Left lung (tissue), 10 donors: ENCODE data around the gene FBXL16. TPM values are rescaled to one million over a fixed set of nuclear protein-coding genes. Genes with fewer than 3 reads are reported as not detected.

Experiments
- ATAC-seq: fragments of 200-7000 bp; cut with Tn5 transposase; one replicate; pipeline ENCODE4 v1.9.1; 2020; ENCODE audit warnings: moderate library complexity
- DNase-seq, 4 donors: peaks; one replicate each; pipeline ENCODE4 v3.0.0-alpha.2; 2013 to 2020
- H3K27ac ChIP-seq, 2 donors: fragments of 200-600 bp; sonication (generic) in 1 of 2; one replicate each; pipeline versions ENCODE4 v1.5.0 to v1.8.0; 2020 to 2021
- H3K27me3 ChIP-seq, 2 donors: fragments of 200-600 bp; sonication (generic) in 1 of 2; one replicate each; pipeline versions ENCODE4 v1.5.0 to v1.8.0; 2020 to 2021
- H3K36me3 ChIP-seq, 2 donors: fragments of 200-600 bp; sonication (generic) in 1 of 2; one replicate each; pipeline versions ENCODE4 v1.5.0 to v1.8.0; 2020 to 2021
- H3K4me1 ChIP-seq, 2 donors: fragments of 200-600 bp; one replicate each; pipeline ENCODE4 v1.8.0; 2021
- H3K4me3 ChIP-seq, 2 donors: fragments of 200-600 bp; sonication (generic) in 1 of 2; one replicate each; pipeline versions ENCODE4 v1.5.0 to v1.8.0; 2020 to 2021; ENCODE audit warnings: mild to moderate bottlenecking in 1 of 2
- H3K9me3 ChIP-seq, 2 donors: fragments of 200-600 bp; sonication (generic) in 1 of 2; one replicate each; pipeline versions ENCODE4 v1.5.0 to v1.8.0; 2020 to 2021
- intact Hi-C, 2 donors: fragments of 100-400 bp; cut with DNase I; formaldehyde crosslinking; loops; one replicate each; pipeline versions ENCODE4 v1.11.2 to v1.14.2; 2022
- polyA plus RNA-seq, 6 donors: library from polyadenylated mRNA; unstranded; fragments of 120-200 nt; gene quantifications; one replicate each; pipeline ENCODE4 v1.2.1, GENCODE V29; 2013; ENCODE audit not compliant: insufficient read length in 6 of 6
- total RNA-seq, 2 donors: library from RNA; stranded (reverse); fragmentation: NEBNext Ultra II Directional; extraction: Animal tissue kit (Norgen Biotek cat#: 25700); gene quantifications; one replicate each; pipeline ENCODE4 v1.2.1, GENCODE V29; 2021
- TF ChIP-seq, protein P1 (sequence below), 2 donors: fragments of 200-600 bp; sonication (generic) in 1 of 2; IDR thresholded peaks; one replicate each; pipeline versions ENCODE4 v1.5.0 to v1.8.0; 2021; ENCODE audit warnings: antibody characterized with exemption in 2 of 2
- donor health status: DM: no; HTN: yes; CAD: no.
- donor health status: DM: no; HTN: no; CAD: no.

Gene FBXL16
- total and polyA plus RNA-seq, 8 donors = 0.48 to 5.7 (median 0.72) TPM

DNA sequence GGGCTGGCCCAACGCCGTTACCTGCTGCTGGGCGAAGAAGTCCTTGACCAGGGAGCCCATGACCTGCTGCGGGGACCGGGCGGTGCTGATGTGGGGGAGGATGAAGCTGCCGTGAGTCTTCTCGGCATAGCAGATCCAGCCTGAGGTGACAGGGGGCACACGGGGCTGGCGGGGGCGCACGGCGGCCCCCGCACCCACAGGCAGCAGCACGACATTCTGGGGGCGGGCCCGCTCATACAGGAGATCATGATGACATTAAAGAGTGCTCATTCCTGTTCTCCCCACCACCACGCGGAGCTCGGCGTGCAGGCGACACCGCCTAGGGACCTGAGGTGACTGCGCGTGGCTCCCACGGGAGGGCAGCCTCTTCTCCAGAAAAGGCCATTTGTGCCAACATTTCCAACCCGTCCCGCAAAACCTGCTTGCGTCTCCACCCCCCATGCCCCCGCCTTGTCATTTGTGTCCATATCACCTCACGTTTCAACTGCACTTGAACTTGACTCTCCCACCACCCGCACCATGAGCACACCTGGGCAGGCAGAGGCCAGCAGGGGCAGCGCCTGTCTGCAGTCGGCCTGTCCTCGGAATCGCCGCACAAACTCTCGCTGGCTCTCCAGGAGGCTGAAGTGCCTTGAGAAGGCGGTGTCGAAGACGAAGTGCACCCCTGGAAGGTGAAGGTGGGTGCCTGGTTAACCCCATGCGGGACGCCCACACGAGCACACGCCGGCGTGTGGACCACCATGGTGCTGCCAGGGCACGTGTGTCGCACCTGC lies 28.8 kb upstream of the FBXL16 start:
- Histone ChIP-seq H3K4me3 (no peak overlapping the region), H3K4me1 (peaks cover 0 to 2% of the 10 kb centered on the region in 2 donors), H3K27ac (no peak overlapping the region), H3K27me3 (peaks cover 0 to 1% of the 10 kb centered on the region in 2 donors), H3K36me3 (peaks cover 0 to 84% of the 10 kb centered on the region in 2 donors), H3K9me3 (no peaks in the 10 kb centered on the region)
- ATAC-seq (no peak), DNase-seq (peak in 1 of 4 donors; percentile 71)
- TF ChIP-seq, protein P1, sequence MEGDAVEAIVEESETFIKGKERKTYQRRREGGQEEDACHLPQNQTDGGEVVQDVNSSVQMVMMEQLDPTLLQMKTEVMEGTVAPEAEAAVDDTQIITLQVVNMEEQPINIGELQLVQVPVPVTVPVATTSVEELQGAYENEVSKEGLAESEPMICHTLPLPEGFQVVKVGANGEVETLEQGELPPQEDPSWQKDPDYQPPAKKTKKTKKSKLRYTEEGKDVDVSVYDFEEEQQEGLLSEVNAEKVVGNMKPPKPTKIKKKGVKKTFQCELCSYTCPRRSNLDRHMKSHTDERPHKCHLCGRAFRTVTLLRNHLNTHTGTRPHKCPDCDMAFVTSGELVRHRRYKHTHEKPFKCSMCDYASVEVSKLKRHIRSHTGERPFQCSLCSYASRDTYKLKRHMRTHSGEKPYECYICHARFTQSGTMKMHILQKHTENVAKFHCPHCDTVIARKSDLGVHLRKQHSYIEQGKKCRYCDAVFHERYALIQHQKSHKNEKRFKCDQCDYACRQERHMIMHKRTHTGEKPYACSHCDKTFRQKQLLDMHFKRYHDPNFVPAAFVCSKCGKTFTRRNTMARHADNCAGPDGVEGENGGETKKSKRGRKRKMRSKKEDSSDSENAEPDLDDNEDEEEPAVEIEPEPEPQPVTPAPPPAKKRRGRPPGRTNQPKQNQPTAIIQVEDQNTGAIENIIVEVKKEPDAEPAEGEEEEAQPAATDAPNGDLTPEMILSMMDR (IDR thresholded peaks at IDR 0.05) = no peak
- intact Hi-C loops = no loop called here

DNA sequence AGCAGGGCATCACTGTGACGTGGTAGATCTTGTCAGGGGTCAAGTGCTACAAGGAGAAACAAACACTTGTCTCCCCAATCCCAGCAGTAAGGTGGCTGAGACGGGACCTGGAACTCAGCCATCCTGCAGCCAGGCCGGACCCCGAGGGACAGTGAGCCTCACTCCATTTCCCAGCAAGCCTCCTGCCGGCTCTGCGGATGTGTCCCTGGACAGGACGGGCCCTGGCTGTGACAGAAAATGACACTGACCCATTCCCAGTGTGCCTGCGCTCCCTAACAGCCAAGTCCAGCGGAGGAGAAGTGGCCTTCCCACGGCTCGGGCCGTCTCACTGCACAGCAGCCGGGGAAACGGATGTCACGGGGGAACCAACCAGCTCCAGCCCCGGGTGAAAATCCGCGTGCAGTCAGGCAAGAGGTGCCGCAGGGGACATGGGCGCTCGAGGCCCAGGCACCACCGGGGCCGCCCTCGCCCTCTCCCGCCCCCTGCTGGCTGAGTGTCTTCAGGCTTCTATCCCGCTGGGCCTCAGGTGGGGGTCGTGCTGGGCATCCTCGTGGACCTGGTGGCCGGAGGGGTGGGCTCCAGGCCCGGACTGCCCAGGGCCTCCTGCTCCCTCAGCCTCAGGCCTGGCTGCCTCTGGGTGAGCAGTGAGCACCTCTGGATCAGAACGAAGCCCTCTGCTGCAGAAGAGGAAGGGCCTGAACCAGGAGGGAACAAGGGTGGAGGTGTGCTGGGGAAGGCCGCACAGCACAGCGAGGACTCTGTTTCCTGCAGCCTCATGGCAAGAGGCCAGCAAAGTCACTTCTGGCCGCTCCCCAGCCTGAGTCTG lies 28.0 kb upstream of the FBXL16 start:
- DNase-seq (peak in 1 of 4 donors; percentile 73), ATAC-seq (no peak)
- Histone ChIP-seq H3K9me3 (no peaks in the 10 kb centered on the region), H3K4me1 (peaks cover 0 to 4% of the 10 kb centered on the region in 2 donors), H3K36me3 (peaks cover 0 to 84% of the 10 kb centered on the region in 2 donors), H3K27me3 (peaks cover 0 to 9% of the 10 kb centered on the region in 2 donors), H3K4me3 (no peak overlapping the region), H3K27ac (no peak overlapping the region)
- TF ChIP-seq, protein P1 (IDR thresholded peaks at IDR 0.05) = no peak
- intact Hi-C loops = no loop called here

DNA sequence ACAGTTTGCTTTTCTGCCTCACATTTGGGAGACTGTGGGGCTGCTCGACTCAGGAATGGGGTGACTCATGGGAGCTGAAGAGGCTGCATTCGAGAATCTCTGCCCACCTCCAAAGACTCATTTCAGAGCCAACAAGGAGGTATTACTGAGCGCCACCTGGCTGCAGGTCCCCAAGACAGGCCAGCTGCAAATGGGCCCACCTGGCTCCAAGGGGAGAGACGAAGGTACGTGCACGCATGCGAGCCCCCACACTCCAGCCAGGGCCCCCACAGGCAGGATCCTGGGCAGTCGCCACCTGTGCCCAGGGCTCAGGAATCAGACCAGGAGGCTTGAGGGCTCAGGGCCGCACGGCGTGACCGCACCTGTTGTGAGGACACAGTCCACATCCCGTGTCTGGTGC lies 27.3 kb upstream of the FBXL16 start:
- H3K9me3 ChIP-seq = no peaks in the 10 kb centered on the region
- no peak for ATAC-seq

DNA sequence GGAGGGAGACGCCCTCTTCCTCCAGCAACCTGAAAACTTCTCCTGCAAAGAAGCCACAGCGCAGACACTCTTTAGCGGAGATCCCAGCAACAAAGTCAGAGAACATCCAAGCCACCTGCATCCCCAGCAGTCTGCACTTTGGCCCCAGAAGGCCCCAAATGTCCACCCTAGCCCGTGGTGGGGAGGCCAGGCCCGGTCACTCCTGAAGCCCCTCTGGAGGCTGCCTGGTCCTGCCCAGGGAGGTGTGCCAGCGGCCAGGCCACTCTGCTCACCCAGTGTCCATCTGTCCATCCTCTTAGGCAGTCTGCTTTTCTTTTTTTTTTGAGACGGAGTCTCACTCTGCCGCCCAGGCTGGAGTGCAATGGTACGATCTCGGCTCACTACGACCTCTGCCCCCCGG lies 26.7 kb upstream of the FBXL16 start:
- no peak overlapping the region for H3K4me3 ChIP-seq
- TF ChIP-seq, protein P1 (IDR thresholded peaks at IDR 0.05) = no peak
- intact Hi-C loops = no loop called here
- H3K4me1 ChIP-seq = peaks cover 7 to 16% of the 10 kb centered on the region in 2 donors
- H3K27ac ChIP-seq = no peak overlapping the region
- peak in 1 of 4 donors; percentile 59 for DNase-seq
- H3K27me3 ChIP-seq = peaks cover 0 to 22% of the 10 kb centered on the region in 2 donors
- peaks cover 0 to 76% of the 10 kb centered on the region in 2 donors for H3K36me3 ChIP-seq
- H3K9me3 ChIP-seq = no peaks in the 10 kb centered on the region
- no peak for ATAC-seq

More for the DNA sequence above, 27.3 kb upstream of the FBXL16 start:
- Histone ChIP-seq H3K27me3 (peaks cover 0 to 16% of the 10 kb centered on the region in 2 donors), H3K4me1 (peaks cover under 1 to 10% of the 10 kb centered on the region in 2 donors), H3K36me3 (peaks cover 0 to 82% of the 10 kb centered on the region in 2 donors), H3K27ac (no peak overlapping the region), H3K4me3 (no peak overlapping the region)
- intact Hi-C loops = no loop called here
- peak in 1 of 4 donors; percentile 73 for DNase-seq
- TF ChIP-seq, protein P1 (IDR thresholded peaks at IDR 0.05) = no peak
